Measurements from ENCODE around the gene PRKAG2. TPM values are rescaled to one million over a fixed set of nuclear protein-coding genes. Genes with fewer than 3 reads are reported as not detected.

The PRKAG2 gene
- total and polyA plus RNA-seq, 2 of the 8 experiments (the other 6 are each of a cell fraction or from before 2014, with no cell fraction given) = 7.5 to 18.1 TPM

DNA sequence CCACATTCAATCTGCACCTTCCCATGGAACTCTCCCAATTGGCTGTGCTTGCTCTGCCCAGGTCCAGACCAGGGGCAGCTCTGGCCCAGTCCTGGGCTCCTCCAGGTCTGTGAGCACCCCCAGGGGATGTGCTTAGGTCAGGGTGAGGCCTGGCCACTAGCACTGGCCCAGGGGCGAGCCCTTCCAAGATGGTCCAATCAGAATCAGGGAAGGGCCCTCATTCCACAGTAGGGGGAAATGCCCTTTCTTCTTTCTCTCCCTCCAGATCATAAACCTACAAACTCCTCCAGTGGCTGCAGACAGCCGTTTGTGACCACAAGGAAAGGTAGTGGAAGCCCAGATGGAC is 157.0 kb downstream of the PRKAG2 start:
- H3K4me3 ChIP-seq (ENCODE audit: extremely low read depth in 1 of 4, insufficient read depth in 2 of 4, low read depth in 3 of 4, low read length in 4 of 4) = no peak overlapping the region

More for the DNA sequence above, 157.0 kb downstream of the PRKAG2 start:
- H3K23ac ChIP-seq (ENCODE audit: insufficient read length) = no peak overlapping the region
- H4K20me1 ChIP-seq (replicated peaks in 1 of 2; ENCODE audit: control insufficient read depth in 1 of 2, insufficient read depth in 2 of 2, low read length in 2 of 2) = no peaks in the 10 kb centered on the region
- H3K27me3 ChIP-seq (replicated peaks in 1 of 4; ENCODE audit: control insufficient read depth in 3 of 4, extremely low read depth in 1 of 4, insufficient read depth in 3 of 4, low read length in 3 of 4) = no peaks in the 10 kb centered on the region
- no peak overlapping the region for H2BK12ac ChIP-seq (ENCODE audit: low read depth, low read length)
- H3K23me2 ChIP-seq (ENCODE audit: low read depth, low read length) = no peaks in the 10 kb centered on the region
- H3K18ac ChIP-seq (ENCODE audit: extremely low read depth, low read length) = no peak overlapping the region
- H3K36me3 ChIP-seq (ENCODE audit: control insufficient read depth in 2 of 4, insufficient read depth in 4 of 4, low read length in 3 of 4) = no peaks in the 10 kb centered on the region
- no peak overlapping the region for H3K4me2 ChIP-seq (ENCODE audit: insufficient read depth in 1 of 2, low read depth in 2 of 2, low read length in 2 of 2)
- no peak overlapping the region for H3K56ac ChIP-seq (replicated peaks; ENCODE audit: insufficient read length, low read depth, low read length)
- no peak overlapping the region for H3K9ac ChIP-seq (replicated peaks in 1 of 4; ENCODE audit: extremely low read depth in 1 of 4, low read depth in 3 of 4, low read length in 3 of 4)
- H4K5ac ChIP-seq (ENCODE audit: insufficient read length, low read depth, low read length) = no peak overlapping the region
- H3K14ac ChIP-seq (ENCODE audit: insufficient read length) = no peak overlapping the region
- H3K79me1 ChIP-seq (ENCODE audit: low read depth, low read length) = no peaks in the 10 kb centered on the region
- no peaks in the 10 kb centered on the region for H3K79me2 ChIP-seq (ENCODE audit: control insufficient read depth in 1 of 2, insufficient read depth in 2 of 2, low read length in 2 of 2)
- H2AFZ ChIP-seq (ENCODE audit: low read length) = no peak overlapping the region
- H2BK20ac ChIP-seq (ENCODE audit: low read length) = no peak overlapping the region
- WGBS, 2 experiments (ENCODE audit: extremely low coverage in 1 of 2, insufficient coverage in 1 of 2, insufficient read length in 1 of 2, insufficient replicate concordance in 2 of 2, low coverage in 1 of 2, low lambda C conversion rate in 2 of 2, missing lambda C conversion rate in 1 of 2) = 84% methylated on average over 2 of the region's 2 CpGs; no CpG with 5 or more reads in 1 of the 2 experiments
- no peak overlapping the region for H3K4ac ChIP-seq (replicated peaks; ENCODE audit: insufficient read length, low read depth, low read length)
- H3K4me1 ChIP-seq (replicated peaks in 1 of 4; ENCODE audit: control insufficient read depth in 3 of 4, insufficient read depth in 4 of 4, low read length in 3 of 4) = no peaks in the 10 kb centered on the region; a peak in 1 of 7 replicates
- CTCF ChIA-PET (ENCODE audit: partially characterized antibody) = interaction anchor here (2.4 to 5.1 kb wide), 2 partner anchors 13 to 39 kb away, joined by 9 to 29 read pairs; no protein-coding TSS in a partner anchor
- H3K27ac ChIP-seq (ENCODE audit: low read depth, low read length) = no peak overlapping the region
- no peak overlapping the region for H2AK5ac ChIP-seq (ENCODE audit: low read depth, low read length)
- no peak overlapping the region for H4K91ac ChIP-seq (replicated peaks; ENCODE audit: insufficient read length, low read length)
- DNase-seq (ENCODE audit: low read depth in 1 of 2, low spot score in 2 of 2) (no peak), FAIRE-seq (no peak)
- TF ChIP-seq POLR2AphosphoS5 (IDR thresholded peaks at IDR 0.05; ENCODE audit: low read depth, low read length) (no peak), RAD21 (IDR thresholded peaks at IDR 0.05 in 1 of 2, conservative IDR thresholded peaks at IDR 0.05 in 1 of 2; ENCODE audit: low read depth in 2 of 2, low read length in 2 of 2) (no peak), TEAD4 (IDR thresholded peaks at IDR 0.05; ENCODE audit: low read depth, low read length) (no peak), SUZ12 (IDR thresholded peaks at IDR 0.05; ENCODE audit: low read length) (no peak), BRCA1 (IDR thresholded peaks at IDR 0.05; ENCODE audit: low read depth, low read length) (no peak), TCF12 (IDR thresholded peaks at IDR 0.05; ENCODE audit: low read depth, low read length) (no peak), NANOG (IDR thresholded peaks at IDR 0.05; ENCODE audit: insufficient read depth, low read depth, low read length, poor library complexity, severe bottlenecking) (no peak), SRF (IDR thresholded peaks at IDR 0.05; ENCODE audit: low read depth, low read length) (no peak)
- H2BK5ac ChIP-seq (ENCODE audit: low read depth, low read length) = no peak overlapping the region
- H2BK15ac ChIP-seq (ENCODE audit: low read length) = no peak overlapping the region
- no peak overlapping the region for H4K8ac ChIP-seq (ENCODE audit: extremely low read depth, insufficient read depth, low read length)
- no peaks in the 10 kb centered on the region for H3K9me3 ChIP-seq (ENCODE audit: insufficient read depth in 2 of 2, low read depth in 1 of 2, low read length in 1 of 2)
- H2BK120ac ChIP-seq (replicated peaks; ENCODE audit: low read depth, low read length) = no peak overlapping the region
- POLR2A ChIA-PET (ENCODE audit: partially characterized antibody) = interaction anchor here (1.3 kb wide), 1 partner anchor 35 kb away, joined by 3 read pairs; no protein-coding TSS in a partner anchor

Measured in H1 (cell line).